ENCODE results near the gene NPRL2. TPM values are rescaled to one million over a fixed set of nuclear protein-coding genes. Genes with fewer than 3 reads are reported as not detected.

Gene NPRL2
- total RNA-seq (2022) (21.0 and 21.8 TPM in 2 replicates), Bru-seq, nascent RNA (percentile 48 among the genes with signal in this experiment), BruChase-seq, experiment 1, labeled RNA remaining after a 6-hour chase (percentile 71 among the genes with signal in this experiment), BruChase-seq, experiment 2, labeled RNA remaining after a 2-hour chase (percentile 64 among the genes with signal in this experiment)
- long read RNA-seq, transcript NPRL2-201 (11 exons, 1,700 nt) = major isoform, 24 of 55 reads
- long read RNA-seq, partial matches to known transcripts = 1 of 55 reads
- long read RNA-seq, other reads (novel, unspliced or antisense) = 30 of 55 reads

DNA sequence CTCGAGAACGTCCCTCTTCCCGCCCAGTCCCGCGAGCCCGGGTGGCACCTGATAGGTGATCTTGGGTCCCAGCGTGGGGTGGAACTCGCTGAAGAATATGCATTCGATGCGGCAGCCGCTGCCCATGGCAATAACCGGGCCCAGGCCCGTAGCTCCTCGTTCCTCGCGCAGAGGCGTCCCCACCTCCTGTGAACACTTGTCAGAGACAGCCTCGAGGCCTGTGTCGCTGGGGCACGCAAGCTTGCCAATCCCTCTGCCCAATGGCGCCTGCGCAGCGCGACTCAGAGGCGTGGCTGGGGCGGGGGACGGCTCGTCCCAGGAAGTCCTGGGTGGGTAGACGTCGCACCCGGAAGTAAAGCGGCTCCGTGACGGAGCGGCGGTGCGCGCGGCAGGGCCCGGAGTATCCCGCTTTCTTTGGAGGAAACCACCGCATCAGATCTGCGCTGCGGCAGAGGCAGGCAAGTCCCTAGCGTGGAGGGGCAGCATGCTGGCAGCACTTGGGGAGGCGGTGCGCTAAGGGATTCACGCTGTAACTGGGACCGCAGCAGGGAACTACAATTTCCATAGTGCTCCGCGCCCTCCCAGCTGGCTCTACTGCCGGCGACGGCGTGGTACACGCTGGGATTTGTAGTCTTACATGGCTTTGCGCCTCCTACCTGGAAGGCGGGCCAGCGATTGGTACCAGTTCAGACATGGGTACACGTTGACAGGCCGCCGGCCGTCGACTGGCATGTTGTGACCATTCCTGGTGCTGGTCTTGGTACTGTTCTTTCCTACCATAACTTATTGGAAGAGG, at the start of gene NPRL2, which contains the start of gene CYB561D2:
Gene NPRL2 (minus strand): TSS at position 249 of the 796 bp plus-strand sequence. CDS start 123 bp downstream, at position 126.
Gene CYB561D2 (plus strand): TSS at position 336 of the 796 bp plus-strand sequence. CDS start 572 bp downstream, outside the sequence.
- Mint-ChIP-seq H3K4me3 (ENCODE audit: low read depth, unreplicated experiment) (peak within 1 kb of the TSS; percentile 84), H3K27me3 (ENCODE audit: unreplicated experiment) (no peaks in the 10 kb centered on the region), H3K9me3 (ENCODE audit: low read depth, unreplicated experiment) (no peaks in the 10 kb centered on the region), H3K36me3 (ENCODE audit: insufficient read depth, unreplicated experiment) (peaks cover 28% of the 10 kb centered on the region), H3K27ac (ENCODE audit: unreplicated experiment) (peak within 1 kb of the TSS; percentile 13), H3K4me1 (ENCODE audit: low read depth, unreplicated experiment) (peaks cover 16% of the 10 kb centered on the region)
- peak; percentile 95 for DNase-seq
- CTCF ChIA-PET = interaction anchor here (1.1 to 2.8 kb wide), 4 partner anchors 13 to 192 kb away, joined by 3 to 15 read pairs (median 5); no protein-coding TSS in a partner anchor
- BruUV-seq (replicated peaks) = TSS peak; percentile 59
- intact Hi-C loops (cut with micrococcal nuclease; ENCODE audit: unreplicated experiment) = no loop called here
- TF ChIP-seq, protein P1, sequence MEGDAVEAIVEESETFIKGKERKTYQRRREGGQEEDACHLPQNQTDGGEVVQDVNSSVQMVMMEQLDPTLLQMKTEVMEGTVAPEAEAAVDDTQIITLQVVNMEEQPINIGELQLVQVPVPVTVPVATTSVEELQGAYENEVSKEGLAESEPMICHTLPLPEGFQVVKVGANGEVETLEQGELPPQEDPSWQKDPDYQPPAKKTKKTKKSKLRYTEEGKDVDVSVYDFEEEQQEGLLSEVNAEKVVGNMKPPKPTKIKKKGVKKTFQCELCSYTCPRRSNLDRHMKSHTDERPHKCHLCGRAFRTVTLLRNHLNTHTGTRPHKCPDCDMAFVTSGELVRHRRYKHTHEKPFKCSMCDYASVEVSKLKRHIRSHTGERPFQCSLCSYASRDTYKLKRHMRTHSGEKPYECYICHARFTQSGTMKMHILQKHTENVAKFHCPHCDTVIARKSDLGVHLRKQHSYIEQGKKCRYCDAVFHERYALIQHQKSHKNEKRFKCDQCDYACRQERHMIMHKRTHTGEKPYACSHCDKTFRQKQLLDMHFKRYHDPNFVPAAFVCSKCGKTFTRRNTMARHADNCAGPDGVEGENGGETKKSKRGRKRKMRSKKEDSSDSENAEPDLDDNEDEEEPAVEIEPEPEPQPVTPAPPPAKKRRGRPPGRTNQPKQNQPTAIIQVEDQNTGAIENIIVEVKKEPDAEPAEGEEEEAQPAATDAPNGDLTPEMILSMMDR (IDR thresholded peaks at IDR 0.05; ENCODE audit: unreplicated experiment) = no peak

DNA sequence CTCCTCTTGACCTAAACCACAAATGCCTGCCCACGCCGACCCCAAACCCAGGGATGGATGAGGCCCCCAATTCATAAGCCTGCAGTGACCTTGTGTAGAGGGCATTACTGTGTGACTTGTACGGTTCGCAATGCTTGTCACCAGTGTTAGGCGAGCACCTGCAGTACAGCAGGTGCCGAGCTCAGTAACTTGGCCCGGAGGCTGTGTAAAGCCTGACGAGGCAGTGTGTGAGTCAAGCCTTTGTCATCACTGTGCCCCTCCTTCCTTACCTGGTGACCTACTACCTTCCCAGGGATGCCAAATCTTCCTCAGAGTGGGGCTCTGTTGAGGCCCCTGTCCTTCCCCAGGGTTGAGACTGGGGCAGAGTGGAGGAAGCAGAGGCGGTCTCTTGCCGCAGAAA, 45.9 kb upstream of the NPRL2 start:
- Mint-ChIP-seq H3K4me3 (ENCODE audit: low read depth, unreplicated experiment) (no peak overlapping the region), H3K27me3 (ENCODE audit: unreplicated experiment) (no peaks in the 10 kb centered on the region), H3K27ac (ENCODE audit: unreplicated experiment) (peak overlapping the region; percentile 3), H3K9me3 (ENCODE audit: low read depth, unreplicated experiment) (no peaks in the 10 kb centered on the region), H3K4me1 (ENCODE audit: low read depth, unreplicated experiment) (peaks cover 11% of the 10 kb centered on the region), H3K36me3 (ENCODE audit: insufficient read depth, unreplicated experiment) (no peaks in the 10 kb centered on the region)
- CTCF ChIA-PET = interaction anchor here (0.5 to 1.5 kb wide), 6 partner anchors 10 to 1104 kb away, joined by 3 to 4 read pairs (median 4); partner anchors contain the start of gene TUSC2
- peak; percentile 71 for DNase-seq
- intact Hi-C loops (cut with micrococcal nuclease; ENCODE audit: unreplicated experiment) = no loop called here
- TF ChIP-seq, protein P1 (IDR thresholded peaks at IDR 0.05; ENCODE audit: unreplicated experiment) = no peak
- no TSS peak for BruUV-seq (replicated peaks)

DNA sequence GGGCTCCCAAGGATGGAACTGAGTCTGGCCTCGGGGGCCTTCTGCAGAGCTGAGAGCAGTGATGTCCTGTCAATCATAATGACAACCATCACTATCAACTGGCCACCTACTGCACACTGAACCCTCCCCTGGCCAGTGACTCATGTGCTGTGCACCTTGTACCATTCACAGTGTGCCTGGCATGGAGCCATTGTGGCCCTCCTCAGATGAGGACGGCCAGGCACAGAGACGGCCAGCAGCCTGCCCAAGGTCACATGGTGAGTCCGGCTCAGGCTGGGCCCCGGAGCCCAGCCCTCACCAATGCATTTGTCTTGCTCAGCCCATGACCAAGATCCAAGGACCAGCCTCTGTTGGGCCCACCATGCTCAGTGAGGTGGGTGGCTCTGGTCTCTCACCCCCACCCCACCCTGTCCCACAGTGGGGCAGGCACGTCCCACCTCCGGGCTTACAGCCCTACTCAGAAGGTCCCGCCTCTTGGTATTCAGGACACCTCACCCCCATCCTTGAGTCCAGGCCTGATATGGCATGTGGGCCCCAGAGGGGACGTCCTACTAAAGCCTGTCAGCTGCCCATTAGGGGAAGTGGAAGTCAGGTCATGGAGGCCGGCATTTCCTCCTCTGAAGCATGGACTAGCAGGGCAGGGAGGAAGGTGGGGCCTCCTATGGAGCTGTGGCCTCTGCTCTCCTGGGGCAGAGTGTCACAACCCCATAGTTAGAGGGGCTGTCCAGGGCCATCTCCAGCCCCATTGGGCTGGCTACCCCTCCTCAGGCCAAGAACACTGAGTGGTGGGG, 44.7 kb upstream of the NPRL2 start:
- DNase-seq = no peak
- no peak overlapping the region for H3K4me3 Mint-ChIP-seq (ENCODE audit: low read depth, unreplicated experiment)
- CTCF ChIA-PET = interaction anchor here (1.1 to 1.5 kb wide), 2 partner anchors 8 to 67 kb away, joined by 3 to 4 read pairs; partner anchors contain the start of gene TUSC2
- TF ChIP-seq, protein P1 (IDR thresholded peaks at IDR 0.05; ENCODE audit: unreplicated experiment) = no peak
- H3K9me3 Mint-ChIP-seq (ENCODE audit: low read depth, unreplicated experiment) = no peaks in the 10 kb centered on the region
- BruUV-seq (replicated peaks) = no TSS peak
- no peaks in the 10 kb centered on the region for H3K27me3 Mint-ChIP-seq (ENCODE audit: unreplicated experiment)
- peaks cover 10% of the 10 kb centered on the region for H3K4me1 Mint-ChIP-seq (ENCODE audit: low read depth, unreplicated experiment)
- H3K36me3 Mint-ChIP-seq (ENCODE audit: insufficient read depth, unreplicated experiment) = no peaks in the 10 kb centered on the region
- intact Hi-C loops (cut with micrococcal nuclease; ENCODE audit: unreplicated experiment) = no loop called here
- no peak overlapping the region for H3K27ac Mint-ChIP-seq (ENCODE audit: unreplicated experiment)

DNA sequence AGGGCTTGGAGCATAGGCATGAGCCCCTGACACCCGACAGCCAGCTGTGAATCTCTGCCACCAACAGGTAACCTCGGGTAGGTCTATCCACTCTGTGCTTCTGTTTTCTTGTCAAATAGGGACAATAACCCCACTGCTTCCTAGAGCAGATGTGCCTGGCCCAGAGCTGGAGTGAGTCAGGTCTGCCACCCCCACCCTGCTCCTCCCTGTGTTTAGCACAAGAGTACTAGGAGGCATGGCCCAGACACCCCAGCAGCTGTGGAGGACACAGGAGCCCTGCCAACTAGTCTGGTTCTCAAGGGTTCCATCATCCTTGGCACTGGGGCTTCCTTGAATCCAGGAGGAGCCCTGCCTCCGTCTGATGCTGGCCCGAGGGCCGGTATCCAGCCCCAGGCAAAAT, 42.5 kb upstream of the NPRL2 start:
- no TSS peak for BruUV-seq (replicated peaks)
- H3K27ac Mint-ChIP-seq (ENCODE audit: unreplicated experiment) = no peak overlapping the region
- CTCF ChIA-PET = no interaction called here
- no peaks in the 10 kb centered on the region for H3K27me3 Mint-ChIP-seq (ENCODE audit: unreplicated experiment)
- peaks cover 10% of the 10 kb centered on the region for H3K4me1 Mint-ChIP-seq (ENCODE audit: low read depth, unreplicated experiment)
- no peak overlapping the region for H3K4me3 Mint-ChIP-seq (ENCODE audit: low read depth, unreplicated experiment)
- no peaks in the 10 kb centered on the region for H3K36me3 Mint-ChIP-seq (ENCODE audit: insufficient read depth, unreplicated experiment)
- H3K9me3 Mint-ChIP-seq (ENCODE audit: low read depth, unreplicated experiment) = no peaks in the 10 kb centered on the region
- TF ChIP-seq, protein P1 (IDR thresholded peaks at IDR 0.05; ENCODE audit: unreplicated experiment) = no peak
- intact Hi-C loops (cut with micrococcal nuclease; ENCODE audit: unreplicated experiment) = no loop called here
- no peak for DNase-seq
